Upper lobe of left lung (tissue), 6 donors: ENCODE measurements around the gene TMEM235. TPM values are rescaled to one million over a fixed set of nuclear protein-coding genes. Genes with fewer than 3 reads are reported as not detected.

Experiments used
- ATAC-seq, 2 donors: fragments of 200-7000 bp; cut with Tn5 transposase; one replicate each; pipeline ENCODE4 v1.9.1; 2022; ENCODE audit warnings: mild to moderate bottlenecking in 2 of 2, moderate library complexity in 2 of 2; ENCODE audit not compliant: low FRiP score in 2 of 2
- DNase-seq, 2 donors: peaks; one replicate each; pipeline ENCODE4 v3.0.0-alpha.2; 2019 to 2020
- H3K27ac ChIP-seq, 4 donors: fragments of 200-600 bp; sonication (generic); one replicate each; pipeline ENCODE4 v1.5.1; 2016 to 2019
- H3K27me3 ChIP-seq, 4 donors: fragments of 200-600 bp; sonication (generic); one replicate each; pipeline ENCODE4 v1.5.1; 2017 to 2019
- H3K36me3 ChIP-seq, 4 donors: fragments of 200-600 bp; sonication (generic); one replicate each; pipeline ENCODE4 v1.5.1; 2016 to 2019
- H3K4me1 ChIP-seq, 4 donors: fragments of 200-600 bp; sonication (generic); one replicate each; pipeline ENCODE4 v1.5.1; 2018 to 2019
- H3K4me3 ChIP-seq, 4 donors: fragments of 200-600 bp; sonication (generic); one replicate each; pipeline ENCODE4 v1.5.1; 2017 to 2019; ENCODE audit warnings: mild to moderate bottlenecking in 2 of 4, moderate library complexity in 1 of 4
- H3K9me3 ChIP-seq, 4 donors: fragments of 200-600 bp; sonication (generic); one replicate each; pipeline ENCODE4 v1.5.1; 2018 to 2019
- CTCF ChIP-seq, 6 experiments: fragments of 450-650 bp in 4 of 6; fragments of 200-600 bp in 2 of 6; sonication (generic) in 2 of 6; IDR thresholded peaks; one replicate each; pipeline ENCODE4 v1.5.1; 2016 to 2019; ENCODE audit warnings: antibody characterized with exemption in 6 of 6
- EP300 ChIP-seq, 4 donors: sonication (generic); formaldehyde crosslinking; IDR thresholded peaks; one replicate each; pipeline ENCODE4 v1.5.1; 2017; ENCODE audit warnings: antibody characterized with exemption in 4 of 4, control low read depth in 2 of 4
- POLR2A ChIP-seq, 4 donors: fragments of 450-650 bp; IDR thresholded peaks; one replicate each; pipeline ENCODE4 v1.5.1; 2016 to 2017; ENCODE audit warnings: antibody characterized with exemption in 4 of 4, mild to moderate bottlenecking in 2 of 4
- POLR2AphosphoS5 ChIP-seq, 2 donors: sonication (generic); formaldehyde crosslinking; IDR thresholded peaks; one replicate each; pipeline ENCODE4 v1.5.1; 2017; ENCODE audit warnings: antibody characterized with exemption in 2 of 2
- WGBS, 2 donors: methylation state at CpG; one replicate each; pipeline ENCODE4 v1.1.5; 2017 to 2018; 5-methylcytosine and 5-hydroxymethylcytosine counted together
- total RNA-seq, 6 donors: library from RNA; depleted of rRNA in 4 of 6; stranded (reverse); fragments of >200 nt in 4 of 6; gene quantifications; one replicate each; pipeline versions ENCODE4 v1.1.0 to v1.2.1, GENCODE V29; 2016 to 2021
- donor health status: DM: no; HTN: no; CAD: no; lungs with moderate emphysema.
- donor health status: DM: no; HTN: yes; CAD: no; lungs with severe emphysema.

TMEM235 gene
- total RNA-seq, 6 donors from 2014 or later, result not detected

GRCh38 chr17:78264590-78264989, 33.2 kb downstream of the TMEM235 start:
- TF ChIP-seq CTCF (IDR thresholded peaks at IDR 0.05) (no peak), EP300 (IDR thresholded peaks at IDR 0.05) (no peak), POLR2A (IDR thresholded peaks at IDR 0.05) (no peak)
- no peaks in the 10 kb centered on the region for H3K9me3 ChIP-seq
- H3K36me3 ChIP-seq, result no peaks in the 10 kb centered on the region
- peaks cover 51 to 67% (median 55%) of the 10 kb centered on the region in 4 donors for H3K4me1 ChIP-seq
- 87 to 92% methylated on average over 5 of the region's 5 CpGs for WGBS, 2 donors
- ATAC-seq (no peak), DNase-seq (no peak)
- no peaks in the 10 kb centered on the region for H3K27me3 ChIP-seq
- no peak overlapping the region for H3K4me3 ChIP-seq
- H3K27ac ChIP-seq, result peak overlapping the region in 2 of 4 donors; percentile 82 to 85

DNA sequence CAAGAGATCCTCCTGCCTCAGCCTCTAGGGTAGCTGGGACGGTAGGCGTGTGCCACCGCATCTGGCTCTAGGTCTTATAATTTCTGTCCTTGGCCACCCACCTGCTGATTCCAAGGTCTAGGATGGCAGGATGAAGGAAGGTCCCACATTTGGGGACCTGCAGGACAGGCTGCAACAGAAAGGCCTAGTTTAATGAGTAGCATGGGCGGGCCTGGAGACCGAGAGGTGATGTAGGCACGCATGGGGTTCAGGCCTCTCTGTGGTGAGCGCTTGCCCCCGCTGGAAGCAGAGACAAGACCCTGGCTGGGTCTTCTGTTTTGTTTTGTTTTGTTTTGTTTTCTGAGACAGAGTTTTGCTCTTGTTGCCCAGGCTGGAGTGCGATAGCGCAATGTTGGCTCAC, 33.7 kb downstream of the TMEM235 start:
- Histone ChIP-seq H3K27ac (peak overlapping the region in 2 of 4 donors; percentile 55 to 82), H3K36me3 (no peaks in the 10 kb centered on the region), H3K4me3 (no peak overlapping the region), H3K4me1 (peaks cover 57 to 73% (median 59%) of the 10 kb centered on the region in 4 donors), H3K27me3 (no peaks in the 10 kb centered on the region), H3K9me3 (no peaks in the 10 kb centered on the region)
- no peak for DNase-seq
- 97 to 98% methylated on average over 10 of the region's 10 CpGs for WGBS, 2 donors
- TF ChIP-seq POLR2AphosphoS5 (IDR thresholded peaks at IDR 0.05), result no peak
- TF ChIP-seq EP300 (IDR thresholded peaks at IDR 0.05), result no peak
- no peak for TF ChIP-seq POLR2A (IDR thresholded peaks at IDR 0.05)
- TF ChIP-seq CTCF (IDR thresholded peaks at IDR 0.05), result no peak
- ATAC-seq, result no peak

- no peak for DNase-seq
- ATAC-seq, result no peak
- H3K4me1 ChIP-seq, result peaks cover 62 to 73% (median 67%) of the 10 kb centered on the region in 4 donors
- H3K9me3 ChIP-seq, result no peaks in the 10 kb centered on the region
- H3K27ac ChIP-seq, result peak overlapping the region; percentile 46 to 82 (median 57)
- no peak for TF ChIP-seq EP300 (IDR thresholded peaks at IDR 0.05)
- TF ChIP-seq POLR2A (IDR thresholded peaks at IDR 0.05), result no peak
- TF ChIP-seq POLR2AphosphoS5 (IDR thresholded peaks at IDR 0.05), result no peak
- no peak for TF ChIP-seq CTCF (IDR thresholded peaks at IDR 0.05)
- no peaks in the 10 kb centered on the region for H3K27me3 ChIP-seq
- 45 to 64% methylated on average over 3 to 6 of the region's 6 CpGs for WGBS, 2 donors
- H3K36me3 ChIP-seq, result no peaks in the 10 kb centered on the region
- no peak overlapping the region for H3K4me3 ChIP-seq
Observed at GRCh38 chr17:78266231-78266631, 34.8 kb downstream of the TMEM235 start.

- Histone ChIP-seq H3K4me1 (peaks cover 62 to 74% (median 66%) of the 10 kb centered on the region in 4 donors), H3K27ac (peak overlapping the region; percentile 46 to 82 (median 57)), H3K9me3 (no peaks in the 10 kb centered on the region), H3K36me3 (no peaks in the 10 kb centered on the region), H3K27me3 (no peaks in the 10 kb centered on the region), H3K4me3 (no peak overlapping the region)
- TF ChIP-seq EP300 (IDR thresholded peaks at IDR 0.05), result no peak
- TF ChIP-seq POLR2A (IDR thresholded peaks at IDR 0.05), result no peak
- no peak for TF ChIP-seq CTCF (IDR thresholded peaks at IDR 0.05)
- TF ChIP-seq POLR2AphosphoS5 (IDR thresholded peaks at IDR 0.05), result no peak
- DNase-seq (no peak), ATAC-seq (no peak)
- 79 to 82% methylated on average over 8 to 9 of the region's 9 CpGs for WGBS, 2 donors
Observed at GRCh38 chr17:78266771-78267170, 35.3 kb downstream of the TMEM235 start.
